GM19397 (cell line): ENCODE results near the gene VCX3A.
"Not testable (repeated sequence)": the region's sequence is repeated elsewhere in the genome, so short reads cannot be mapped to it uniquely, and the experiment has no call there.

Source experiments
- ATAC-seq: cut with Tn5 transposase; IDR thresholded peaks from one replicate; pipeline ENCODE4 v1.9.1; 2021; ENCODE audit warnings: mild to moderate bottlenecking, moderate library complexity; ENCODE audit not compliant: unreplicated experiment

Gene VCX3A

DNA sequence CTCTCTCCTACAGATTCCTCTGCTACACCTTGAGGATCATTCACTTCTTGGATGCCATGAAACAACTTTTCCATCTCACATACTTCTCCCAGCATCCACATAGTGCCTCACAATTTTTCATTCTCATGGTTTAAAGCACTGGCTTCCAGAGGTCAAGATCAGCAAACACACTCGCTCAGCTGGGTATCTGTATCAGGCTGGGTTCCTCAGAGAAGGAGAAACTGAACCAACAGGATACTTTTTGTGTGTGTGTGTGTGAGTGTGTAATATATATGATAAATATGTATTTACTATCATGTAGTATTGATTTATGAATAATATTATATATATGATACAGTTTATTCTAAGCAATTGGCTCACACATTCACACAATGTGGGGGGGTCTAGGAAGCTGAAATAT lies at the start of gene VCX3A:
Gene VCX3A, minus strand, starts transcription at position 101 of the 400 bp plus-strand sequence. CDS start 621 bp downstream, outside the sequence.
- ATAC-seq = not testable (repeated sequence)

DNA sequence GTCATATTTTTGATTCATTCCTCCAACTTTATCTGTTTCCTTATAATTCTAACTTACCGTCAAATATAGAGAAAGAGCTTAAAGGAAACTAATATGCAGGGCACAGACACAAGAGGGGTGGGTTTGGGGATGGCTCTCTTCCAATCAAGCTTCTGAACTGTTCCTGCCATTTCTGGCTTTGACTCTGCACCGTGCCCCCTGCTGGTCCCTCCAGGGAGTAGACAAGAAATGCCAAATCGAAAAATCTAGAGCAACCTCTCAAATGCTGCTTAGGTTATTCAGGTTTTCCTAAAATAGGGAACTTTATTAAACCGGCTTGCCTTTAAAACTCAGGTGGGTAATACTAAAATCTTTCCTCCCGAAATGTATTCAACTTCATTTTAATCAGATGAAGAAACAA lies 39.8 kb upstream of the VCX3A start:
- no peak for ATAC-seq

DNA sequence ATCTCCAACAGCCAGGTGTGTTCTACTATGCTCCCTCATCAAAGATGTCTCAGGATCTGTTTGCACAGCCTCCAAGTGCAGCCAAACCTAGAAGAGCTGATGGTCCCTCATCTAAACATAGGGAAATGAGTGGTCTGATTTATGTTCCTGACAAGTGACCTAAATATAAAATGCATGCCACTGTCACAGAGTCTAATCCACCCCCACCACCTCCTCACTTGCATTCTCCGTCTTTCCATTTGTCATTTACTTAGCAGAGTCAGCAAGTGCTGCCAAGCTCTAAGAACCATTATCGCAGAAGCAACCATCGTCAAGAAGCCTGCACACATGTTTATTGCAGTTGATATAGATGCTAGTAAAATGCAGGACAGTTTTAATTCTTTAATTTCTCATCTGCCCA lies 33.1 kb upstream of the VCX3A start:
- ATAC-seq = no peak

DNA sequence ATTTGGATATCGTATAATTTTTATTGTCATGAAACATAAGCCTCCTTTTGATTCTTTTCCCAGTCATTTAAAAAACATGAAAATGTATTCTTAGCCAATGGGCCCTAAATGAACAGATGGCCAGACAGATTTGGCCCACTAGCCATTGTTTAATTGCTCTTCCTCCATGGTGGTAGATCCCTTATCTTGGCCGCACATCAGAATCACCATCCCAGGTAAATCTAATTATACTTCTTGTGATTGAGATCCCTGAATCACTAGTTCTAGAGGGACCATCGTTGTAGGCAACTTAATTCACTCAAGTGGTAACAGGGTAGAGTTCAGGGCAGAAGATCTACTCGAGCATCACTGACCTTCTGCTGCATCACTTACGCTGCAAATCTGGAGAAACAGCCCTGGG lies 24.1 kb upstream of the VCX3A start:
- ATAC-seq = no peak

DNA sequence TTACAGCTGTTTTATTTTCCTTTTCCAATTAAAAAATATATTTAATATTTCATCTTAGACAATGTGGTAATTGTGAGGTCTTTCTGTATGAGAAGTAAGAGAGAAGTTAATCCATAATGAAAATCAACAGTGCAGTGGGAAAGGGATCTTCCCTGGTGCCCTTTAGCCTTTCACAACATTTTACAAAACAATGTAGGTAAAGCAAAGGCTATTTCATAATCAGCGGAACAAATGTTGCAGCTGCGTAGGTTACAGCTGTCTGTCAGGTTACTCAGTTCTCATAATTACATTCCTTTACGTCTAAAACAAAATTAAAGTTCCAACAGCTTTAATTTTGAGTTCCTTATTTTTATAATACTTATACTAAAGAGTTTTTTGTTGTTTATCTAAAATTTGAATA lies 22.8 kb upstream of the VCX3A start:
- ATAC-seq = no peak

DNA sequence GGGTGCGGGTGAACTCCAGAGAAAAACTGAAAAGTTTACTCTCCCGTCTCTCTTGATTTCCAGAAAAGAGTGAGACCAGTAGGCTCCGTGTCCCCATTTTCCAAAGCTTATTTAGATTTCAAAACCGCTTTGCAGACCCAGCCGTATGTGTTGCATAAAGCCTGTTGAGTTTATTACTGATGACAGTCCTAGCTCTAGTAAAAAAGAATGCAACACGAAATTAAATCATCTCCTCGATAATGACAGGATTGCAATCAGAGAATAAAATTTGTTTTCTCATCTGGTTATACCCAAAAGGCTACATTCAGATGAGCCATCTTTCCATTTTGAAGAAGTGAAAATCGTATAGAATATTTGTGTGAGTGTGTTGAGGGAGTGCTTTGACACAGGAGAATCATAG lies 16.1 kb upstream of the VCX3A start:
- no peak for ATAC-seq

DNA sequence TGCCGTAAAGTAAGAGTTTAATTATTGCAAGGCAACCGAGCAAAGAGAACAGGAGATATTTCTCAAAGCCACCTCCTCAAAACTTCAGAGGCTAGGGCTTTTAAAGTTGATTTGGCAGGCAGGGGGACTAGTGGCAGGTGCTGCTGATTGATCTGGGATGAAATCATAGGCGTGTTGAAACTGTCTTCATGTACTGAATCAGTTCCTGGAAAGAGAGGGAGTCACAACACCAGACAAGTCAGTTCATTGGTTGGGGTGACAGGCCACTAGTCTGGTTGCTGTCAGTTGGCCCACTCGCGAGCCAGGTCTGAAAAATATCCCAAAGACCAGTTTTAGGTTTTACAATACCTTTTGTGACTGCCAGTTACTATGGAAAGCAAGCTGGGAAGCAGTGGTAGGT lies 10.8 kb upstream of the VCX3A start:
- ATAC-seq = no peak

DNA sequence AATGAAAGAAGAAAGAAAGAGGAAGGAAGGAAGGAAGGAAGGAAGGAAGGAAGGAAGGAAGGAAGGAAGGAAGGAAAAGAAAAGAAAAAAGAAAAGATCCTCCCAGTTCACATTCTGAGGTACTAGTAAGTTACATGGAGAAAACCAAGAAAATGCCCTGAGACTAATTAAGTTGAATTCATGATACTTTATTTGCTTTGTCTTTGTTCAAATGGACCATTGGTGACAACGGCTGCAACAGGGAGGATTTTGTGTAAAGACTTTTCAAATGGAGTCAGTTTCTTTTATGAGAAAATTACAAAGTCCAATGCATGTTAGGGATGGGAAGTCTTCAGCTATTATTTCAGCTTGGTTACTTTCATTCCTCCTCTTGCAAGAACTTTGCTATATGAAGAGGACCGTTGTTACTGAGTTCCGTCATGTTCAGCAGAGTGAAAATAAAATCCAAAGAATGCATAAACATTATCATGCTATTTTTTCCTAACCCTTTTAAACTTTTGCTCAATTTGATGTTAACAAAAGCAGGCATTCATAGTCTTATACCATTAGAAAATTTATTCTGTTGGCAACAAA lies 8.3 kb downstream of the VCX3A start:
- ATAC-seq = no peak

DNA sequence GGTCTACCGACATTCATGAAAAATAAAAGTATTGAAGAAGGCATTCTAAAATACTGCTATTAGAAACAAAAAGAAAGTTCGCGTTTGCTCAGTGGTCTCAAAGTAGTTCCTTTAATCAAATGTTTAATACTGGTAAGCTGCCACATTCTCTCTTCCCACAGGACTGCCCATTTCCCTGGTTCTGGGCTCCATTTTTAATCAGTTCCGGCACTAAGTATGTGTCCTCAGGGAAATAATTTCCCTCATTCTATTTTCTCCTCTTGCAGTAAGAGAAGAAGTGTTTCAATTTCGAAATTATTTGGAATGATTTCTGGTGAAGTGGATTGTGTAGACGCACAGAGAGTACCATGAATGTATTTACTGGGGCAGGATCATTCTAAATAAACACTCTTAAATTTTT lies 17.5 kb downstream of the VCX3A start:
- no peak for ATAC-seq

DNA sequence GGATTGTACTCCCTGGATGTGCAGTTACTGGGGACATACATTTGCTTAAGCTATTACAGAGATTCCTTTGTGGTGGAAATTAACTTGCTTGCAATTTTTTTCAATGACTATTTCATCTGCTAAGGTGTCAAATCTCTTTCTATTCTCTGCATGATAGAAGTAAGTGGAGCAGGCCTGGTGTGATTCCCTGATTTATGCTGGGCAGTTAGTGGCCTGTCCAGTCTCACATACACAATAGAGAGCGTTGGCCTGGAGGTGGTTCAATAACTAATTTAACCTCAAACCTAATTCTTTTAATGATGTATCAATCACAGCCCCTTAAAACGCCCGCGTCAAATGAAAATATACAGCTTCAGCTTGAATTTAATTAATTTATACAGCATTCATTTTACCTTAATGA lies 28.5 kb downstream of the VCX3A start:
- ATAC-seq = no peak

DNA sequence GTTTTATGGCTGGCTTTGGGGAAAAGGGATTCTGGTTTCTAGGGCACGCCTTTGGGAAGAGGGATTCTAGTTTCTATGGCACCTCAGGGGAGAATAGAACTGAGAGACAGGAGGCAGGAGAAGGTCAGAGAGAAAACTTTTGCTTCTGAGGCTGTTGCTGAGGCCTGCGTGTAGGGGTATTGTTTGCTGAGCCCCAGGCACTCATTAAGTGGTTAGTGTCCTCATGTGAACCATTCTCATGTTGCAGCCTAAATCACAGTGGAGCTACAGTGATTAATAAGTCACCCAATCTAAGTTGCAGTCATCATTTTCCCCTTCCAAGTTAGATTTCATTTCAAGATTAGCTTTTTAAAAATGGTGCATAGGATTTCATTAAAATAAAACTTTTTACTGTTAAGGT lies 29.0 kb downstream of the VCX3A start:
- no peak for ATAC-seq

DNA sequence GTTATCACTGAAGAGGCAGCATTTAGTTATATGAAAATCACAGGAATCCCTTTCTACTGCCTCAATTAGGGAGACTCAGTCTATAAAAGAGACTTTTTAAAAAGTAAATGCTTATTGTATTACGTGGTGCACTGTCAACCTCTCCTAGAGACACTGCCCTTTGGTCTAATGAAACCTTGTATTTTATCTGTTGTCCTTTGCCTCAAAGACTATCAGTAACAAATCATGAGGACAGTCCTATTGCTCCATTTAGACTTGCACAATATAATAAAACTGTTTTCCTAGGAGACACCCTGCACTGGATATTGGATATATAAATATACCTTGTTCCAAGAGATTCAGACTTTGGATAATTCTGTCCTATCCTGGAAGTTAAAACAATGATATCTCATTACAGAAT lies 34.2 kb downstream of the VCX3A start:
- no peak for ATAC-seq

DNA sequence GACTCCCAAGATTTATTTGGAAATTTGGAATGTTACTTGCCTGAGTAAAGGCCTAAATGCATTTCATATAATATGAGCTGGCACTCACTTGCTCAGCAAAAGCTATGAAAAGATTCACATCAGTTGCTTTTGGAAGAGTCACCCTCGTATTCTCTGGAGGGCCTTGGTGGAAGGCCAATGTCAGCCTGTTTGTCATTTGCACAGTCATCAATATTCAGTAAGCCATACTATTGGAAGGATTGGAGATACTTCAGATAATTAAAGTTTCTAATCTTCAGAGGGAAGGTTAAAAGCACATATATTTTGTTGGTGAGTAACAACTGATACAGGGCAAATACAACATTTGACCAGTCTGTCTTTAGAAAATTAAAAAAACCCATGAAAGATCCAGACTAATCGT lies 36.6 kb downstream of the VCX3A start:
- no peak for ATAC-seq
